Measurements from ENCODE around the gene NOSIP. TPM values are rescaled to one million over a fixed set of nuclear protein-coding genes. Genes with fewer than 3 reads are reported as not detected.

The NOSIP gene
- total RNA-seq, 4 donors from 2014 or later = 62.4 to 92.8 (median 78.9) TPM

DNA sequence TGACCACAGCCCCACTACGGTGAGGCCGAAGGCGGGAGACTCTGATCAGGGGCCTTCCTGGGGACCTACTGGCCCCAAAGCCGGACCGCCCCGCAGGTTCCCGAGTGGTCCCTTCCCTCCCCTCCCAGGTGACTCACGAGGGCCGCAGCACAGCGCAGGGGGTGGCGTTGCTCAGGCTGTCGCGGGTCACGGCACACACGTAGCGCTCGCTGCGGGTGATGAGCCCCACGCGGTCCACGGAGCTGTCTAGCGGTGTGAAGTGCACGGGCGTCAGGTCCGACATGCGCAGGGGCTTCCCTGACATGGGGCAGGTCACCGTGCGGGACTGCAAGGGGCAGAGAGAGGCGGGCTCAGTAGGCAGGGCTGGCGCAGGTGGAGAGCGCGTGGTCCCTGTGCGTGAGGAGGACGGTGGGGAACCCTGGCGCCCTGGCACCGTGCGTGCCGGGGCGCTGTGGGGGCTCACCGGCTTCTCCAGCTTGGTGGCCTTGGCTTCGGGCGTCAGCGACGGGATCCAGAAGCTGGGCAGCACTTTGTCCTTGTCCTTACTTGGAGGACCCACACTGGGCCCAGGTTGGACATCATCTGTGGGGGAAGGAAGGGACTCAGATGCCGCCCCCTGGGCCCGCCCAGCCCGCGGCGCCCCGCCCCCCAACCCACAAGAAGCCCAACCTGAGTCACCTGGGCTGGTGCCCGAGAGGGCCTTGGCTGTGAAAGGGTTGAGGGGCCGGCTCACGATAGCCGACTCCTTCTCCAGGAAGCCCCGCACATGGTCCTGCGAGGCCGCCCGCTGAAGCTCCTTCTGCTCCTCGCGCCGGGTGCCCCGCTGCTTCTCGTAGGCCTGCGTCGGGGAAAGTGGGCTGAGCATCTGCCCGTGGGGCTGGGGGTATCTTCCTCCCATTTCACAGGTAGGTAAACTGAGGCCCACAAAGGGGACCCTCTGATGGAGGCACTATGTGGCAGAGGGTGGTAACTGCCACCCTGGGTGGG is 23.7 kb downstream of the NOSIP start:
- Histone ChIP-seq H3K4me3 (no peak overlapping the region), H3K36me3 (peaks cover 0 to 44% of the 10 kb centered on the region in 2 donors), H3K4me1 (peaks cover 16 to 19% of the 10 kb centered on the region in 2 donors), H3K9me3 (no peaks in the 10 kb centered on the region), H3K27me3 (no peaks in the 10 kb centered on the region), H3K27ac (peak overlapping the region; percentile 38 to 89 (median 54))
- intact Hi-C loops (cut with DNase I; ENCODE audit: low total_unique reads) (no loop called here), in situ Hi-C loops (cut with MboI; ENCODE audit: low sequenced_read_pairs in 4 of 4) (no loop called here)
- TF ChIP-seq CTCF (IDR thresholded peaks at IDR 0.05 in 4 of 5, conservative IDR thresholded peaks at IDR 0.05 in 1 of 5) = no peak
- no peak for TF ChIP-seq POLR2A (IDR thresholded peaks at IDR 0.05)
- no peak for DNase-seq
- ATAC-seq = no peak

DNA sequence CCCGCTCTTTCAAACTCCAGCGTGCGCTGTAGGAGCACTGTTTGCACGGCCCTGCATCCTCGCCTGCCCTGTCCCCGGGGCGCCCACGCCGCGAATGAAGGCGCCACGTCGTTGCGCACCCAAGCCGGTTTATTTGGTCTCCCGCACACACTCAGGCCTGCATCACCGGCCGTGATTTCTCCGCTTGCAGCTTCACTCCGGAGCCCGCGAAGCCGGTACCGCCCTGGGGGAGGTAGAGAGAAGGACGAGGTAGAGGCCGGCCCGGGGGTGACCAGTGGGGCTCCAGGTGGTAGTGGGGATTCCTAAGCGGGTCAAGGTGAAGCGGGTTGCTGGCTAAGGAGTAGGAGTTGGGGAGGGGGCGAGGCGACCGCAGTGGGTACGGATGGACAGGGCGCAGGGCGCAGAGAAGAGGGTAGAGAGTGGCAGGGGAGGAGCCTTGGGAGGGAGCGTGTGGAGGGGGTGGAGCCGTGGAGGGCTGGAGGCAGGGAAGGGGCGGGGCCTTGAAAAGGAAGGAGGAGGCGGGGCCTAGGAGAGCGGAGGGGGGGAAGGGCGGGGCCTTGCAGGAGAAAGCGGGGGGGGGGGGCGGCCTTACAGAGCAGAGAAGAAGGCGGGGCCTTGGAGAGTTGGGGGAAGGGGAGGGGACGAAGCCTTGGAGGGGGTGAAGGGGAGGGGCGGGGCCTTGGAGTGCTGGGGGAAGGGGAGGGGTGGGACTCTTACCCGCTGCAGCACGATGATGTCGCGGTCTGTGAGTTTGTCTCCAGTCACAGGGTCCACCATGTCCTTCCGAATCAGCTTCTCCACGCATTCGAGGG is 24.6 kb downstream of the NOSIP start:
- intact Hi-C loops (cut with DNase I; ENCODE audit: low total_unique reads) (no loop called here), in situ Hi-C loops (cut with MboI; ENCODE audit: low sequenced_read_pairs in 4 of 4) (no loop called here)
- ATAC-seq (no peak), DNase-seq (peak; percentile 39 to 54)
- no peaks in the 10 kb centered on the region for H3K27me3 ChIP-seq
- no peak overlapping the region for H3K4me3 ChIP-seq
- no peaks in the 10 kb centered on the region for H3K9me3 ChIP-seq
- H3K36me3 ChIP-seq = peaks cover 0 to 44% of the 10 kb centered on the region in 2 donors
- TF ChIP-seq POLR2A (IDR thresholded peaks at IDR 0.05) (no peak), CTCF (IDR thresholded peaks at IDR 0.05 in 4 of 5, conservative IDR thresholded peaks at IDR 0.05 in 1 of 5) (no peak)
- peaks cover 7 to 10% of the 10 kb centered on the region in 2 donors for H3K4me1 ChIP-seq
- peak overlapping the region; percentile 51 to 89 (median 71) for H3K27ac ChIP-seq

DNA sequence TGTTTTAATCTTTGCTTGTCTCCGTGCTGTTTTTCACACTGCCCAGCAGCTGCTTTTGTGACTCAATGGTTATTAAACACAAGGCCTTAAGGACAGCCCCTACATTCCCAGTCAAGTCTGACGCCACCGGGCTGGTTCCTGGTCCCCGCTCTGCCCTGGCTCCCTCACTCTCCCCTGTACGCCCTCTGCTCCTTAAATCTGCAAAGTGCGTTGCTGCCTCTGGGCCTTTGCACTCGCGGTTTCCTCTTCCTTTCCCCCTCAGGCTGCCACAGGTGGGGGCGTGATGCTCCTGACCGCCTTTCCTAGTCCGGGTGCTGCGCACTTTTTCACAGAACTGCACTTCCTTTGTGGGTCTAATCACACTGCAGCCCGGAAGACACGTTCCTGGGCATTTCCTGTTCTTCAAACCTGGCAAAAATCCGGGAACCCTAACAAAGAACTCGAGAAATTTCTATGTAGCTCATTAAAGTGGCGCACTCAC is 25.6 kb downstream of the NOSIP start:
- peaks cover 0 to under 1% of the 10 kb centered on the region in 2 donors for H3K4me1 ChIP-seq
- ATAC-seq = peak; percentile 30 to 37
- no peak for DNase-seq
- TF ChIP-seq CTCF (IDR thresholded peaks at IDR 0.05 in 4 of 5, conservative IDR thresholded peaks at IDR 0.05 in 1 of 5) (no peak), POLR2A (IDR thresholded peaks at IDR 0.05) (no peak)
- in situ Hi-C loops (cut with MboI; ENCODE audit: low sequenced_read_pairs in 4 of 4) (no loop called here), intact Hi-C loops (cut with DNase I; ENCODE audit: low total_unique reads) (no loop called here)
- no peaks in the 10 kb centered on the region for H3K27me3 ChIP-seq
- H3K4me3 ChIP-seq = no peak overlapping the region
- H3K9me3 ChIP-seq = no peaks in the 10 kb centered on the region
- peak overlapping the region; percentile 54 to 72 (median 70) for H3K27ac ChIP-seq
- peaks cover 0 to 44% of the 10 kb centered on the region in 2 donors for H3K36me3 ChIP-seq

GRCh38 chr19:49553451-49554271 is 26.7 kb downstream of the NOSIP start:
- peaks cover 0 to 34% of the 10 kb centered on the region in 2 donors for H3K36me3 ChIP-seq

More at GRCh38 chr19:49553451-49554271, 26.7 kb downstream of the NOSIP start:
- Histone ChIP-seq H3K4me1 (no peaks in the 10 kb centered on the region), H3K27ac (peak overlapping the region; percentile 54 to 72 (median 70)), H3K9me3 (no peaks in the 10 kb centered on the region), H3K4me3 (no peak overlapping the region), H3K27me3 (no peaks in the 10 kb centered on the region)
- intact Hi-C loops (cut with DNase I; ENCODE audit: low total_unique reads) (no loop called here), in situ Hi-C loops (cut with MboI; ENCODE audit: low sequenced_read_pairs in 4 of 4) (no loop called here)
- DNase-seq (no peak), ATAC-seq (no peak)
- TF ChIP-seq POLR2A (IDR thresholded peaks at IDR 0.05) (no peak), CTCF (IDR thresholded peaks at IDR 0.05 in 4 of 5, conservative IDR thresholded peaks at IDR 0.05 in 1 of 5) (no peak)
